WTC11 (cell line): ENCODE measurements around the gene GIMAP8.

Source experiments
- ATF3 ChIP-seq: sonication (generic); formaldehyde crosslinking; conservative IDR thresholded peaks from 2 replicates; pipeline ENCODE4 v1.8.1; 2022; ENCODE audit warnings: mild to moderate bottlenecking, missing genetic modification reagents
- CTCF ChIP-seq: fragments of 200-600 bp; IDR thresholded peaks from 2 replicates; pipeline ENCODE4 v1.8.0; 2022; ENCODE audit warnings: antibody characterized with exemption
- ETV6 ChIP-seq: sonication (generic); formaldehyde crosslinking; IDR thresholded peaks from 2 replicates; pipeline ENCODE4 v1.8.1; 2022; ENCODE audit warnings: mild to moderate bottlenecking, missing genetic modification reagents
- FOXP1 ChIP-seq: sonication (generic); formaldehyde crosslinking; IDR thresholded peaks from 2 replicates; pipeline ENCODE4 v1.8.0; 2022; ENCODE audit warnings: missing genetic modification reagents, mild to moderate bottlenecking, moderate library complexity, borderline replicate concordance
- NR1H2 ChIP-seq: sonication (generic); formaldehyde crosslinking; IDR thresholded peaks from 2 replicates; pipeline ENCODE4 v1.9.0; 2021; ENCODE audit warnings: mild to moderate bottlenecking, moderate library complexity, missing genetic modification reagents
- SMAD3 ChIP-seq: sonication (generic); formaldehyde crosslinking; IDR thresholded peaks from 2 replicates; pipeline ENCODE4 v1.8.0; 2022; ENCODE audit warnings: missing genetic modification reagents, mild to moderate bottlenecking, borderline replicate concordance
- SP1 ChIP-seq: sonication (generic); formaldehyde crosslinking; conservative IDR thresholded peaks from 2 replicates; pipeline ENCODE4 v1.8.1; 2022; ENCODE audit warnings: missing genetic modification reagents
- ZBTB21 ChIP-seq: sonication (generic); formaldehyde crosslinking; IDR thresholded peaks from 2 replicates; pipeline ENCODE4 v1.8.1; 2023; ENCODE audit warnings: mild to moderate bottlenecking, missing genetic modification reagents, borderline replicate concordance

- TF ChIP-seq FOXP1 (CRISPR knock-in tag) (no peak), ZBTB21 (CRISPR knock-in tag) (no peak), CTCF (no peak), SMAD3 (no peak), SP1 (no peak), NR1H2 (no peak), ATF3 (CRISPR knock-in tag) (no peak), ETV6 (CRISPR knock-in tag) (no peak)
Observed at GRCh38 chr7:150450491-150451001, at the start of gene GIMAP8.
